Gastrocnemius medialis (tissue), 4 donors: ENCODE measurements around the gene RAD23B. TPM values are rescaled to one million over a fixed set of nuclear protein-coding genes. Genes with fewer than 3 reads are reported as not detected.

Experiments
- ATAC-seq, 2 donors: fragments of 150-250 bp; one replicate each; pipeline ENCODE4 v1.9.1; 2016
- DNase-seq, 2 donors: peaks; one replicate each; pipeline ENCODE4 v3.0.0-alpha.2; 2019
- H3K27ac ChIP-seq, 4 donors: fragments of 200-600 bp; sonication (generic); 1 replicate in 1 of 4; 2 replicates in 3 of 4; pipeline ENCODE4 v1.5.1; 2016 to 2018; ENCODE audit warnings: mild to moderate bottlenecking in 2 of 4, moderate library complexity in 1 of 4
- H3K27me3 ChIP-seq, 3 donors: fragments of 200-600 bp; sonication (generic) in 2 of 3; 1 replicate in 1 of 3; 2 replicates in 2 of 3; pipeline versions ENCODE4 v1.5.1 to v1.6.0; 2016 to 2019; ENCODE audit warnings: mild to moderate bottlenecking in 1 of 3, moderate library complexity in 1 of 3
- H3K36me3 ChIP-seq, 2 donors: fragments of 200-600 bp; sonication (generic) in 1 of 2; one replicate each; pipeline ENCODE4 v1.5.1; 2017 to 2018
- H3K4me1 ChIP-seq, 2 donors: fragments of 200-600 bp; sonication (generic) in 1 of 2; one replicate each; pipeline ENCODE4 v1.5.1; 2016 to 2017; ENCODE audit warnings: mild to moderate bottlenecking in 2 of 2
- H3K4me3 ChIP-seq, 4 donors: fragments of 200-600 bp; sonication (generic) in 3 of 4; 1 replicate in 1 of 4; 2 replicates in 3 of 4; pipeline ENCODE4 v1.5.1; 2016 to 2019; ENCODE audit warnings: mild to moderate bottlenecking in 2 of 4
- H3K9me3 ChIP-seq, 3 donors: fragments of 200-600 bp; sonication (generic) in 2 of 3; 1 replicate in 1 of 3; 2 replicates in 2 of 3; pipeline ENCODE4 v1.5.1; 2016 to 2019
- POLR2A ChIP-seq, 2 donors: fragments of 450-650 bp; IDR thresholded peaks; one replicate each; pipeline ENCODE4 v1.6.1; 2017; ENCODE audit warnings: antibody characterized with exemption in 2 of 2, mild to moderate bottlenecking in 2 of 2, moderate library complexity in 2 of 2
- in situ Hi-C, 4 donors: fragments of 200-750 bp; cut with MboI; loops; one replicate each; pipeline versions ENCODE4 v1.15.0 to v1.8.0; 2017; ENCODE audit warnings: low sequenced_read_pairs in 4 of 4
- intact Hi-C: fragments of 100-400 bp; cut with DNase I; formaldehyde crosslinking; loops from one replicate; pipeline ENCODE4 v1.15.1; 2023; ENCODE audit warnings: low total_unique reads
- total RNA-seq, 4 donors: library from RNA; depleted of rRNA; stranded (reverse); fragments of >200 nt; gene quantifications; one replicate each; pipeline versions ENCODE4 v1.1.0 to v1.2.3, GENCODE V29; 2016
- TF ChIP-seq, protein P1 (sequence below), 5 experiments: fragments of 450-650 bp in 3 of 5; fragments of 200-600 bp in 2 of 5; sonication (generic) in 2 of 5; IDR thresholded peaks in 4 of 5; conservative IDR thresholded peaks in 1 of 5; 1 replicate in 4 of 5; 2 replicates in 1 of 5; pipeline ENCODE4 v1.5.1; 2016 to 2019; ENCODE audit warnings: antibody characterized with exemption in 5 of 5, mild to moderate bottlenecking in 3 of 5, moderate library complexity in 3 of 5

RAD23B gene
- total RNA-seq, 4 donors from 2014 or later: 163 to 249 (median 188) TPM

DNA sequence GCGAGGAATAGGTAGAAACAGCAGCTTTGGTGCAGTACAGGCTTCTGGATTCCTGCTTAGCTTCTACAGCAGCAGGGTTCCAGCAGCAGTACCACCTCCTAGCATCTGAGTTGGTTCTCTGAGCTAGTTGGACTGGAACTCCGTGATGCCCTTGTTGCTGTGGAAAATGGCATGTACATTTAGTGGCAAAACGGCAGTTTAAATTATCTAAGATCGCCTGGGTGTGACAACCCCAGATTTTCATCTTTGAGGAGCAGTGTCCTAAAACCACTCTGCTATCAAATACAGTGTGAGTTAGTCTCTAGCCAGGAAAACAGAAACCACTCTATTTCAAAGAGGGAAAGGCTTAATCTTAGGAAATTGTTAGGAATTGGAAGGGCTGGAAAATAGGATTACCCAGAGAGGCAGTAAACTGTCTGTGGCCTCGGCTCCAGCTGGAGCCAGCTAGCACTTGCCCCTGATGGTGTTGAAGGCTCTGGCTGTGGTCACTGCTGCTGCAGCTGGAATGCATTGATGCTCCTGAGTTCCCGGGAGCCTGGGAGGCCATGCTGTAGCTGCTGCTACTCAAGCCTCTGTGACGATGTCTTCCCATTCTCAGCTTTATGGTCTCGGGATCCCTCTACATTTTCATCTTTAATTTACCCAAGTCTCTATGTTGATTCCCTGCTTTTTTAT is 29.4 kb downstream of the RAD23B start:
- in situ Hi-C loops: no loop called here
- ATAC-seq (no peak), DNase-seq (no peak)
- Histone ChIP-seq H3K36me3 (peaks cover 0 to 50% of the 10 kb centered on the region in 2 donors), H3K27ac (peak overlapping the region in 1 of 4 donors; percentile 23), H3K9me3 (no peaks in the 10 kb centered on the region), H3K4me1 (peaks cover 24 to 32% of the 10 kb centered on the region in 2 donors), H3K4me3 (no peak overlapping the region), H3K27me3 (no peaks in the 10 kb centered on the region)
- TF ChIP-seq, protein P1, sequence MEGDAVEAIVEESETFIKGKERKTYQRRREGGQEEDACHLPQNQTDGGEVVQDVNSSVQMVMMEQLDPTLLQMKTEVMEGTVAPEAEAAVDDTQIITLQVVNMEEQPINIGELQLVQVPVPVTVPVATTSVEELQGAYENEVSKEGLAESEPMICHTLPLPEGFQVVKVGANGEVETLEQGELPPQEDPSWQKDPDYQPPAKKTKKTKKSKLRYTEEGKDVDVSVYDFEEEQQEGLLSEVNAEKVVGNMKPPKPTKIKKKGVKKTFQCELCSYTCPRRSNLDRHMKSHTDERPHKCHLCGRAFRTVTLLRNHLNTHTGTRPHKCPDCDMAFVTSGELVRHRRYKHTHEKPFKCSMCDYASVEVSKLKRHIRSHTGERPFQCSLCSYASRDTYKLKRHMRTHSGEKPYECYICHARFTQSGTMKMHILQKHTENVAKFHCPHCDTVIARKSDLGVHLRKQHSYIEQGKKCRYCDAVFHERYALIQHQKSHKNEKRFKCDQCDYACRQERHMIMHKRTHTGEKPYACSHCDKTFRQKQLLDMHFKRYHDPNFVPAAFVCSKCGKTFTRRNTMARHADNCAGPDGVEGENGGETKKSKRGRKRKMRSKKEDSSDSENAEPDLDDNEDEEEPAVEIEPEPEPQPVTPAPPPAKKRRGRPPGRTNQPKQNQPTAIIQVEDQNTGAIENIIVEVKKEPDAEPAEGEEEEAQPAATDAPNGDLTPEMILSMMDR (IDR thresholded peaks at IDR 0.05 in 4 of 5, conservative IDR thresholded peaks at IDR 0.05 in 1 of 5): no peak
- no peak for TF ChIP-seq POLR2A (IDR thresholded peaks at IDR 0.05)
- intact Hi-C loops: no loop called here

GRCh38 chr9:107313555-107314096 is 30.5 kb downstream of the RAD23B start:
- Histone ChIP-seq H3K27me3 (no peaks in the 10 kb centered on the region), H3K9me3 (no peaks in the 10 kb centered on the region), H3K4me1 (peaks cover 32 to 33% of the 10 kb centered on the region in 2 donors), H3K36me3 (peaks cover 0 to 43% of the 10 kb centered on the region in 2 donors), H3K4me3 (no peak overlapping the region), H3K27ac (peak overlapping the region in 2 of 4 donors; percentile 23 to 24)
- DNase-seq: no peak
- intact Hi-C loops (no loop called here), in situ Hi-C loops (no loop called here)
- ATAC-seq: no peak
- no peak for TF ChIP-seq POLR2A (IDR thresholded peaks at IDR 0.05)
- TF ChIP-seq, protein P1 (IDR thresholded peaks at IDR 0.05 in 4 of 5, conservative IDR thresholded peaks at IDR 0.05 in 1 of 5): no peak

DNA sequence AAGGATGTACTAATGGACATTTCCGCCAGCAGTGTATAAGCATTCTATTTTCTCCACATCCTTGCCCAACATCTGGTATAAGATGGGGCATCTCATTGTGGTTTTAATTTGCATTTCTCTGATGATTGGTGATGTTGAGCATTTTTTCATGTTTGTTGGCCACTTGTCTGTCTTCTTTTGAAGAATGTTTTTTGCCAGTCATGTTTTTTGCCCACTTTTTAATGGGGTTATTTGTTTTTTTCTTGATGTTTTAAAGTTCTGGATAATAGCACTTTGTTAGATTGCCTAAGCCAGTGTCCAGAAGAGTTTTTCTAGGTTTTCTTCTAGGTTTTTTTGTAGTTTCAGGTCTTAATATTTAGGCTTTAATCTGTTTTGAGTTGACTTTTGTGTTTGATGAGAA is 31.7 kb downstream of the RAD23B start:
- intact Hi-C loops: no loop called here
- ATAC-seq (no peak), DNase-seq (no peak)
- Histone ChIP-seq H3K4me1 (peaks cover 32 to 33% of the 10 kb centered on the region in 2 donors), H3K4me3 (no peak overlapping the region), H3K27me3 (no peaks in the 10 kb centered on the region), H3K27ac (no peak overlapping the region), H3K36me3 (peaks cover 0 to 47% of the 10 kb centered on the region in 2 donors), H3K9me3 (no peaks in the 10 kb centered on the region)
- TF ChIP-seq POLR2A (IDR thresholded peaks at IDR 0.05): no peak
- TF ChIP-seq, protein P1 (IDR thresholded peaks at IDR 0.05 in 4 of 5, conservative IDR thresholded peaks at IDR 0.05 in 1 of 5): no peak
- in situ Hi-C loops: no loop called here

DNA sequence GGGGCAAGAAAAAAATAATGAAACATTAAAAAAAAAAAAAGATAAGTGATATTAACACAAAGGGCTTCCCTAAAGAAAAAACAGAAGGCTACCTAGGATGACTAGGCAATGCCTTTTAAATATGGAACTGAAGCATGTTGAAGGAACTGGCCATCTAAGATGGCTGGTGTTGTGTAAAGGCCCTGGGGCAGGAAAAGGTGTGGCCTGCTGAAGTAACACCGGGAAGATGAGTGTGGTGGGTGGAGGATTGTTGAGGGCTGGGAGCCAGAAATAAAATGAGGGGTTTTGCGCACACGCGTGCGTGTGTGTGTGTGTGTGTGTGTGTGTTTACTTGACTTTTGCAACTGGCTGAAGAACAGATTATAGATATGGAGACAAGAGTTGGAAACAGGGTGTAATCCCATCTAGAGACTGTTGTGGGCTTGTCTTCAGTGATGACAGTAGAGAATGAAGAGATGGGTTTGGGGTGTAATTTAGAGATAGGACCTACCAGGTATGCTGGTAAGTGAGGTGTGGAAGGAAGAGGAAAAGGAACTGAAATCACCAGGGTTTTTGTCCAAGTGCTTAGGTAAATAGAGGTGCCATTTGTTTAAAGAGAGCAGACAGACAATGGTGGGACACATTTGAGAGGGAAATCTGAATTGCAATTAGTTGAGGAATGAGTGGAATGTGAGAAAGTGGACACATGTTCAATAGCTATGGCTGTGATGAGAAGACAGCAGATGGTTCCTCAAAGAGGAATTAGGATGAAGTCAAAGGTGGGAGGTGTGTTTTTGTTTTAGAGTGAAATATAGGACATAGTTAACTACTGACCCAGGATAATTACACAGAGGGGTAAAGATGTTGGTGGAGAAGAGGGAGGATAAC is 33.9 kb downstream of the RAD23B start:
- in situ Hi-C loops: no loop called here
- TF ChIP-seq, protein P1 (IDR thresholded peaks at IDR 0.05 in 4 of 5, conservative IDR thresholded peaks at IDR 0.05 in 1 of 5): no peak
- TF ChIP-seq POLR2A (IDR thresholded peaks at IDR 0.05): no peak
- no peaks in the 10 kb centered on the region for H3K9me3 ChIP-seq
- H3K27ac ChIP-seq: peak overlapping the region in 1 of 4 donors; percentile 16
- intact Hi-C loops: no loop called here
- no peak for DNase-seq
- H3K4me1 ChIP-seq: peaks cover 25 to 36% of the 10 kb centered on the region in 2 donors
- H3K36me3 ChIP-seq: peaks cover 0 to 47% of the 10 kb centered on the region in 2 donors
- H3K27me3 ChIP-seq: no peaks in the 10 kb centered on the region
- H3K4me3 ChIP-seq: no peak overlapping the region
- ATAC-seq: no peak
